MM.1S (cell line): ENCODE results near the gene ZFYVE28.

Experiments used
- DNase-seq: peaks from one replicate; pipeline ENCODE4 v3.0.0-alpha.2; 2015
- H2AFZ ChIP-seq: fragments of 300-600 bp; sonication (generic); 2 replicates; pipeline ENCODE4 v1.6.0; 2016; ENCODE audit warnings: antibody characterized with exemption, low read length
- H3F3A ChIP-seq: fragments of 300-600 bp; sonication (generic); 2 replicates; pipeline ENCODE4 v1.6.1; 2016; ENCODE audit warnings: mild to moderate bottlenecking, antibody characterized with exemption, low read length, moderate library complexity, mixed read lengths; ENCODE audit not compliant: insufficient read depth
- H3K27ac ChIP-seq: fragments of 300-600 bp; sonication (generic); 2 replicates; pipeline ENCODE4 v1.5.1; 2016; ENCODE audit warnings: mild to moderate bottlenecking, low read length
- H3K27me3 ChIP-seq: fragments of 300-600 bp; sonication (generic); replicated peaks from 2 replicates; pipeline ENCODE4 v1.6.0; 2016; ENCODE audit warnings: low read length; ENCODE audit not compliant: insufficient read depth
- H3K36me3 ChIP-seq: fragments of 300-600 bp; sonication (generic); replicated peaks from 2 replicates; pipeline ENCODE4 v1.6.1; 2016; ENCODE audit warnings: mild to moderate bottlenecking, low read length, mixed read lengths; ENCODE audit not compliant: insufficient read depth
- H3K4me1 ChIP-seq: fragments of 300-600 bp; sonication (generic); 2 replicates; pipeline ENCODE4 v1.6.1; 2016; ENCODE audit warnings: low read length, mixed read lengths
- H3K4me2 ChIP-seq: fragments of 300-600 bp; sonication (generic); 2 replicates; pipeline ENCODE4 v1.6.0; 2016; ENCODE audit warnings: low read depth, low read length
- H3K4me3 ChIP-seq: fragments of 300-600 bp; sonication (generic); 2 replicates; pipeline ENCODE4 v1.5.1; 2016; ENCODE audit warnings: low read length, mixed read lengths
- H3K79me2 ChIP-seq: fragments of 300-600 bp; sonication (generic); 2 replicates; pipeline ENCODE4 v1.6.1; 2016; ENCODE audit warnings: mixed run types, low read length, mixed read lengths
- H3K9ac ChIP-seq: fragments of 300-600 bp; sonication (generic); 2 replicates; pipeline ENCODE4 v1.6.1; 2016; ENCODE audit warnings: low read length, mixed read lengths
- H3K9me2 ChIP-seq: fragments of 300-600 bp; sonication (generic); replicated peaks from 2 replicates; pipeline ENCODE4 v1.6.1; 2016; ENCODE audit warnings: mild to moderate bottlenecking, low read length, mixed read lengths; ENCODE audit not compliant: insufficient read depth
- H3K9me3 ChIP-seq: fragments of 300-600 bp; sonication (generic); replicated peaks from 2 replicates; pipeline ENCODE4 v1.6.1; 2016; ENCODE audit warnings: mild to moderate bottlenecking, low read length, mixed read lengths; ENCODE audit not compliant: insufficient read depth
- H4K20me1 ChIP-seq: fragments of 300-600 bp; sonication (generic); 2 replicates; pipeline ENCODE4 v1.6.1; 2016; ENCODE audit warnings: mild to moderate bottlenecking, low read length, moderate library complexity, mixed read lengths; ENCODE audit not compliant: insufficient read depth
- EZH2 ChIP-seq: fragments of 300-600 bp; sonication (generic); optimal IDR thresholded peaks from 2 replicates; pipeline ENCODE3; 2017; ENCODE audit warnings: low read depth, mild to moderate bottlenecking, antibody characterized with exemption, low read length, mixed read lengths
- EZH2phosphoT487 ChIP-seq: fragments of 300-600 bp; sonication (generic); IDR thresholded peaks from 2 replicates; pipeline ENCODE4 v1.6.1; 2018; ENCODE audit warnings: antibody characterized with exemption, low read length
- TF ChIP-seq, protein P1 (sequence below): fragments of 300-600 bp; sonication (generic); IDR thresholded peaks from 2 replicates; pipeline ENCODE4 v1.5.1; 2016; ENCODE audit warnings: antibody characterized with exemption, low read length, mixed read lengths

Gene ZFYVE28

DNA sequence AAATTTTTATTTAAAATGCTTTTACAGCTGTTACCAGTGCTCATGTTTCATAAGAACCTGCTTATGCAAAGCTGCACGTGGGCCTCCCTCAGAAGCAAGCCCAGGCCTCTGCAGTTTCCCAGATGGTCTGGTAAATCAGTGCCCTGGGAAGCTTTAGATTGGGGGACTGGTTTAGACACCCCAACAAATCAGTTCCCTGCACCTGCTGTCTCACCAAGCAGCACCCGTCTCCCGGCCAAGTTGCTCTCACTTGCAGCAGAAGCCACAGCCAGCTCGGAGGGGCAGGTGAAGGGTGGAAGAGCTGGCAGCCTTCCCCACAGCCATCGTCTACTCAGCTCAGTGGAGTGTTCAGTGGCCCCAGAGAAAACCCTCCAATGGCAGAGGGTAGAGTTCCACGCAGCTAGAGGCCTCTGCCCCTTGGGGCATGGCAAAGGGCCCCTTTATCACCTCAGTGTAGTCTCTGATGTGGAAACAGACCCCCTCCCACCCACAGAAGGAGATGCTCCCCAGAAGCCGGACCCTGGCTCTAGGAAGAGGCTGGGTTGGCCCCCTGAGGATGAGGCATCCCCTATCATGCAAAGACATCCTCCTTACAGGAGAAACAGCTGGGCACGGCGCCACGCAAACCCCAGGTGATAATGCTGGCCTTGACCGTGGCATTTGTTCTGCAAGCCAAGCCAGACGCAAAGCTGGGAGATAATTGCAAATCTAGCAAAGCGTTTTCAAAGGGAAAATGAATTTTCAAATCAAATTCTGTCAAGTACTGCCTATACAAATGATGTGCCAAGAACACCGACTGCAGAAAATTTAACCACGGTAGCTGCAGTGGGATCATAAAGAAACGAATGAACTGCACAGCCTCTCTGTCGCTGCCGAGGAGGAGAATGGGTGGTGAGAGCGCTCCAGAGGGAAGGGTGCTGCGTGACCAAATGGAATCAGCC lies 51.9 kb downstream of the ZFYVE28 start:
- Histone ChIP-seq H3K27me3 (no peaks in the 10 kb centered on the region), H4K20me1 (no peaks in the 10 kb centered on the region), H3K4me2 (no peak overlapping the region), H3K27ac (no peak overlapping the region), H3K9me2 (no peaks in the 10 kb centered on the region), H3K36me3 (no peaks in the 10 kb centered on the region), H3K4me3 (no peak overlapping the region), H3K79me2 (no peaks in the 10 kb centered on the region), H2AFZ (no peak overlapping the region), H3F3A (no peaks in the 10 kb centered on the region), H3K4me1 (no peaks in the 10 kb centered on the region), H3K9me3 (no peaks in the 10 kb centered on the region), H3K9ac (no peak overlapping the region)
- no peak for TF ChIP-seq EZH2
- no peak for TF ChIP-seq EZH2phosphoT487
- TF ChIP-seq, protein P1, sequence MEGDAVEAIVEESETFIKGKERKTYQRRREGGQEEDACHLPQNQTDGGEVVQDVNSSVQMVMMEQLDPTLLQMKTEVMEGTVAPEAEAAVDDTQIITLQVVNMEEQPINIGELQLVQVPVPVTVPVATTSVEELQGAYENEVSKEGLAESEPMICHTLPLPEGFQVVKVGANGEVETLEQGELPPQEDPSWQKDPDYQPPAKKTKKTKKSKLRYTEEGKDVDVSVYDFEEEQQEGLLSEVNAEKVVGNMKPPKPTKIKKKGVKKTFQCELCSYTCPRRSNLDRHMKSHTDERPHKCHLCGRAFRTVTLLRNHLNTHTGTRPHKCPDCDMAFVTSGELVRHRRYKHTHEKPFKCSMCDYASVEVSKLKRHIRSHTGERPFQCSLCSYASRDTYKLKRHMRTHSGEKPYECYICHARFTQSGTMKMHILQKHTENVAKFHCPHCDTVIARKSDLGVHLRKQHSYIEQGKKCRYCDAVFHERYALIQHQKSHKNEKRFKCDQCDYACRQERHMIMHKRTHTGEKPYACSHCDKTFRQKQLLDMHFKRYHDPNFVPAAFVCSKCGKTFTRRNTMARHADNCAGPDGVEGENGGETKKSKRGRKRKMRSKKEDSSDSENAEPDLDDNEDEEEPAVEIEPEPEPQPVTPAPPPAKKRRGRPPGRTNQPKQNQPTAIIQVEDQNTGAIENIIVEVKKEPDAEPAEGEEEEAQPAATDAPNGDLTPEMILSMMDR: no peak
- DNase-seq: no peak

DNA sequence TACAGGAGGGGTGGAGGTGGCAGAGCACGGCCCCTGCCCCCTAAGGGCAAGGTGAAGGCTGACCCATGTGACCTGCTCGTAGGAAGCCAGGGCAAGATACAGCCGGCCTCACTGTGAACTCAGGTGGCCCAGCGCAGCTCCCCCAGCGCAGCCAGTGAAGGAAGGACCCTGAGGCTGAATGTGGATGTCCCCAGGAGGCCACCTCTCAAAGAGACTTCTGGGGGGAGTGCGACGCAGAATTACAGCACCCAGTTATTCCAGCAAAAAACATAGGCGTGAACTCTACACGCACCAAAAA lies 52.6 kb downstream of the ZFYVE28 start:
- no peak overlapping the region for H3K4me3 ChIP-seq
- TF ChIP-seq, protein P1: no peak
- TF ChIP-seq EZH2phosphoT487 (no peak), EZH2 (no peak)
- DNase-seq: no peak
- H3K4me2 ChIP-seq: no peak overlapping the region
- H2AFZ ChIP-seq: no peak overlapping the region
- H3K36me3 ChIP-seq: no peaks in the 10 kb centered on the region
- H3K4me1 ChIP-seq: no peaks in the 10 kb centered on the region
- H3K9ac ChIP-seq: no peak overlapping the region
- no peaks in the 10 kb centered on the region for H4K20me1 ChIP-seq
- H3F3A ChIP-seq: no peaks in the 10 kb centered on the region
- no peaks in the 10 kb centered on the region for H3K9me3 ChIP-seq
- no peaks in the 10 kb centered on the region for H3K79me2 ChIP-seq
- no peaks in the 10 kb centered on the region for H3K27me3 ChIP-seq
- no peaks in the 10 kb centered on the region for H3K9me2 ChIP-seq
- no peak overlapping the region for H3K27ac ChIP-seq

DNA sequence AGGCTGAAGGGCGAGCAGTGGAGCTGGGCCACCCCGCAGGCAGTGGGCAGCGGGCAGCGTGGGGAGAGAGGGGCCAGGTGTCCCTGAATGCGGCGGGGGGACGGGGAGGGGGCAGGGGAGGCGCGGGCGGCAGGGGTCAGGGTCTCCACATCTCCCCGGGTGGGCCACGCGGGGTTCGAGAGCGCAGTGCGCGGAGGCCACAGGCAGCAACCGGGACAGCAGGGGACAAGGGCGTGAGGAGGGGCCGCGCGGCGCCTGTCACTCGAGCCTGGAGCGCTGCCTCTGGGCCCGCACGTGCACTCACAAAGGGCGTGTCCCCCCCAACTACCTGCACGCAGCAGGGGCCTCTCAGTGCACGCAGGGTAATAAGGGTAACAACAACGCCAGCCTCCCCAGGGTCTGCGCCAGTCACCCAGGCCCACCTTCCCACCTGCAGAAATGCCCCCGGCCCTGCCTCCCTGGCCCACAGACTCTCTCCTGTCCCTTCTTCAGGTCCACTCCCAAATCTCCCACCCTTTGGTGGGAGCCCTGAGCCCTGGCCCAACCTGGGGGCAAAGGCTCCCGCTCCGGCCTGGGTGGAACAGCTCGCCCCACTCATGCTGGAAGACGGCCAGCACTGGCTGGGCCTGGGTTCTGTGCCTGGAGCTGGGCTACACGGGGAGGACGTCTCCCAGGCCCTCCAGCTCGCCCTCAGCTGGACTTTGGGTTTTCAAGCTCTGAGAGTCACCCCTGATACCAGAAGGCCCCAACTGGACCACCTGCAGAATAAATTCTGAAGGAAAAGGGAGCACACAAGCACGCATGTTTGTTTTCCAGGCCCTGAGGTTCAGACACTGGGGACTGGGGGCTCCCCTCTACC lies 53.2 kb downstream of the ZFYVE28 start:
- H3K4me2 ChIP-seq: no peak overlapping the region
- H3K79me2 ChIP-seq: no peaks in the 10 kb centered on the region
- no peaks in the 10 kb centered on the region for H3K9me3 ChIP-seq
- no peaks in the 10 kb centered on the region for H3K4me1 ChIP-seq
- H3K9ac ChIP-seq: no peak overlapping the region
- no peak overlapping the region for H3K27ac ChIP-seq
- no peaks in the 10 kb centered on the region for H3F3A ChIP-seq
- no peak overlapping the region for H2AFZ ChIP-seq
- H3K36me3 ChIP-seq: no peaks in the 10 kb centered on the region
- no peaks in the 10 kb centered on the region for H3K9me2 ChIP-seq
- DNase-seq: no peak
- no peaks in the 10 kb centered on the region for H4K20me1 ChIP-seq
- TF ChIP-seq EZH2: no peak
- TF ChIP-seq EZH2phosphoT487: no peak
- TF ChIP-seq, protein P1: no peak
- no peak overlapping the region for H3K4me3 ChIP-seq
- H3K27me3 ChIP-seq: no peaks in the 10 kb centered on the region
